Measurements from ENCODE around the gene F5.

- TF ChIP-seq, protein P1, sequence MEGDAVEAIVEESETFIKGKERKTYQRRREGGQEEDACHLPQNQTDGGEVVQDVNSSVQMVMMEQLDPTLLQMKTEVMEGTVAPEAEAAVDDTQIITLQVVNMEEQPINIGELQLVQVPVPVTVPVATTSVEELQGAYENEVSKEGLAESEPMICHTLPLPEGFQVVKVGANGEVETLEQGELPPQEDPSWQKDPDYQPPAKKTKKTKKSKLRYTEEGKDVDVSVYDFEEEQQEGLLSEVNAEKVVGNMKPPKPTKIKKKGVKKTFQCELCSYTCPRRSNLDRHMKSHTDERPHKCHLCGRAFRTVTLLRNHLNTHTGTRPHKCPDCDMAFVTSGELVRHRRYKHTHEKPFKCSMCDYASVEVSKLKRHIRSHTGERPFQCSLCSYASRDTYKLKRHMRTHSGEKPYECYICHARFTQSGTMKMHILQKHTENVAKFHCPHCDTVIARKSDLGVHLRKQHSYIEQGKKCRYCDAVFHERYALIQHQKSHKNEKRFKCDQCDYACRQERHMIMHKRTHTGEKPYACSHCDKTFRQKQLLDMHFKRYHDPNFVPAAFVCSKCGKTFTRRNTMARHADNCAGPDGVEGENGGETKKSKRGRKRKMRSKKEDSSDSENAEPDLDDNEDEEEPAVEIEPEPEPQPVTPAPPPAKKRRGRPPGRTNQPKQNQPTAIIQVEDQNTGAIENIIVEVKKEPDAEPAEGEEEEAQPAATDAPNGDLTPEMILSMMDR (IDR thresholded peaks at IDR 0.05), result no peak
- no peak for TF ChIP-seq EZH2 (IDR thresholded peaks at IDR 0.05; ENCODE audit: borderline replicate concordance, insufficient read depth, low read depth, low read length, poor library complexity, severe bottlenecking)
These were observed 9.9 kb downstream of the F5 start for GRCh38 chr1:169576241-169576934.
